DND-41 (cell line): ENCODE data around the gene SMIM11.
"Not testable (repeated sequence)": the region's sequence is repeated elsewhere in the genome, so short reads cannot be mapped to it uniquely, and the experiment has no call there.

Source experiments
- CTCF ChIP-seq: IDR thresholded peaks from 2 replicates; pipeline ENCODE4 v1.5.1; 2012; ENCODE audit warnings: borderline replicate concordance, low read length, moderate library complexity, mild to moderate bottlenecking; ENCODE audit not compliant: poor library complexity, severe bottlenecking; ENCODE audit errors: extremely low read depth
- EZH2 ChIP-seq: IDR thresholded peaks from 3 replicates; pipeline ENCODE4 v1.6.1; 2012; ENCODE audit warnings: borderline replicate concordance, low read depth, mild to moderate bottlenecking, moderate library complexity, low read length, inconsistent platforms; ENCODE audit not compliant: severe bottlenecking

GRCh38 chr21:34406676-34407075 is 31.4 kb downstream of the SMIM11 start:
- TF ChIP-seq EZH2, CTCF: not testable (repeated sequence)
